ENCODE measurements around the gene TINCR.

TINCR gene

GRCh38 chr19:5512715-5513114 is 55.0 kb downstream of the TINCR start:
- no peak for DNase-seq (ENCODE audit: low read depth)

Data from fibroblast of gingiva (primary cell).